ENCODE results near the gene GMDS. TPM values are rescaled to one million over a fixed set of nuclear protein-coding genes. Genes with fewer than 3 reads are reported as not detected.

The GMDS gene
- polyA plus RNA-seq, 1 experiment, result 7.1 TPM

GRCh38 chr6:2030682-2031244, 214.6 kb downstream of the GMDS start:
- TF ChIP-seq CTCF (IDR thresholded peaks at IDR 0.05; ENCODE audit: insufficient read depth, low read depth, low read length), result no peak
- CTCF ChIA-PET, result no interaction called here
- POLR2A ChIA-PET, result no interaction called here
- no peak for DNase-seq (ENCODE audit: low read depth)
- no peaks in the 10 kb centered on the region for H3K27me3 ChIP-seq (ENCODE audit: control insufficient read depth, insufficient read depth, low read length)
- no peaks in the 10 kb centered on the region for H3K36me3 ChIP-seq (ENCODE audit: control insufficient read depth, insufficient read depth, low read length)
- no peak overlapping the region for H3K4me3 ChIP-seq (ENCODE audit: low read depth, low read length)

- no peaks in the 10 kb centered on the region for H3K36me3 ChIP-seq (ENCODE audit: control insufficient read depth, insufficient read depth, low read length)
- CTCF ChIA-PET, result no interaction called here
- POLR2A ChIA-PET, result no interaction called here
Observed at GRCh38 chr6:2029952-2030351, 215.5 kb downstream of the GMDS start.

GRCh38 chr6:2029130-2029794, 216.1 kb downstream of the GMDS start:
- Histone ChIP-seq H3K27me3 (ENCODE audit: control insufficient read depth, insufficient read depth, low read length) (no peaks in the 10 kb centered on the region), H3K4me3 (ENCODE audit: low read depth, low read length) (no peak overlapping the region), H3K36me3 (ENCODE audit: control insufficient read depth, insufficient read depth, low read length) (no peaks in the 10 kb centered on the region)
- CTCF ChIA-PET, result no interaction called here
- POLR2A ChIA-PET, result no interaction called here
- no peak for TF ChIP-seq CTCF (IDR thresholded peaks at IDR 0.05; ENCODE audit: insufficient read depth, low read depth, low read length)
- DNase-seq (ENCODE audit: low read depth), result no peak

More at GRCh38 chr6:2029952-2030351, 215.5 kb downstream of the GMDS start:
- no peak for TF ChIP-seq CTCF (IDR thresholded peaks at IDR 0.05; ENCODE audit: insufficient read depth, low read depth, low read length)
- Histone ChIP-seq H3K27me3 (ENCODE audit: control insufficient read depth, insufficient read depth, low read length) (no peaks in the 10 kb centered on the region), H3K4me3 (ENCODE audit: low read depth, low read length) (no peak overlapping the region)
- no peak for DNase-seq (ENCODE audit: low read depth)

- TF ChIP-seq CTCF (IDR thresholded peaks at IDR 0.05; ENCODE audit: insufficient read depth, low read depth, low read length), result no peak
- no peaks in the 10 kb centered on the region for H3K36me3 ChIP-seq (ENCODE audit: control insufficient read depth, insufficient read depth, low read length)
- POLR2A ChIA-PET, result no interaction called here
- H3K4me3 ChIP-seq (ENCODE audit: low read depth, low read length), result no peak overlapping the region
- no peak for DNase-seq (ENCODE audit: low read depth)
- H3K27me3 ChIP-seq (ENCODE audit: control insufficient read depth, insufficient read depth, low read length), result no peaks in the 10 kb centered on the region
- CTCF ChIA-PET, result no interaction called here
Observed at GRCh38 chr6:2028457-2029038, 216.9 kb downstream of the GMDS start.

GRCh38 chr6:2026133-2026532, 219.3 kb downstream of the GMDS start:
- Histone ChIP-seq H3K27me3 (ENCODE audit: control insufficient read depth, insufficient read depth, low read length) (no peaks in the 10 kb centered on the region), H3K4me3 (ENCODE audit: low read depth, low read length) (no peak overlapping the region), H3K36me3 (ENCODE audit: control insufficient read depth, insufficient read depth, low read length) (no peaks in the 10 kb centered on the region)
- ChIA-PET CTCF (interaction anchor here (0.6 kb wide), 1 partner anchor 174 kb away, joined by 3 read pairs; no protein-coding TSS in a partner anchor), POLR2A (no interaction called here)
- no peak for TF ChIP-seq CTCF (IDR thresholded peaks at IDR 0.05; ENCODE audit: insufficient read depth, low read depth, low read length)
- no peak for DNase-seq (ENCODE audit: low read depth)

Measured in BJ (cell line).